GM03348 (cell line): ENCODE data around the gene CHD3.
"Not testable (repeated sequence)": the region's sequence is repeated elsewhere in the genome, so short reads cannot be mapped to it uniquely, and the experiment has no call there.

Experiments used
- DNase-seq: peaks from one replicate; pipeline ENCODE4 v3.0.0; 2012; ENCODE audit warnings: low spot score

Gene CHD3

DNA sequence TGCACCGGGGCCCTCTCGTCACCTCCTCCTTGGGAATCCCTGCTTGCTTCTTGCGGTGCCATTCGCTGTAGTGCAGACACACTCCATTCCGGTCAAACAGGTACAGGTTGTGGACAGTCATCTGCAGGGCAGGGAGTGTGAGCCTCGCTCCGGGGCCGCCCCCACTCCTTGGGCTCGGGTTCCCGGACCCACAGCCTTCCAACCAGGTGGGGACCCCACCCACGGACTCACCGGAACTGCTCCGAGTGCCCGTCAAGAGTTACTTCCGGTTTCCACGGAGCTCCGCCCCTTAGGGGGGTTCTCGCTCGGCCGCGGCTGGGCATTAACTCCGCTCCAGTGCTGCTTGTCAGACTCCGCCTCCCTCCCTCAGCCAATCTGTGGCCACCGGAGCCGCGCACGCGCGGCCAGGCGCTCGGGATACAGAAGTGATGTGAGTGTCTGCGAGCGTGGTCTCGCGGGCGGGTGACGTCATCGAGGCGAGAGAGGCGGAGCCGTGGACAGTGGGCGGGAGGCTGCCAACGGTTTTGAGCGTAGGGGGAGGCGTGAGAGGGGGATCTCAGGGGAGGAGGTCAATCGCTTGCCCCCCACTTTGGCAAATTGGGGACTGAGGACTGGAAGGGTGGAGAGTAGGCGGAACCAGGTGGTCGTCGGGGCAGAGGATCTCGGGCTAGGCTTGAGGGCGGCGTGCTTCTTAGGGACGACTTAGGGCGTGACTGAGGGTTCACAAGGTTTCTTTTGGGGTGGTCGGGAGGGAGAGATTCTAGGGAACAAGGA, 43.3 kb downstream of the CHD3 start, which contains the start of the genes CNTROB and TRAPPC1:
Gene CNTROB, plus strand, starts transcription at position 498 of the 774 bp plus-strand sequence. CDS start 874 bp downstream, outside the sequence.
Gene TRAPPC1, minus strand, starts transcription at position 238 of the 774 bp plus-strand sequence. Its CDS starts 117 bp downstream, at position 121.
- peak; percentile 100 for DNase-seq

DNA sequence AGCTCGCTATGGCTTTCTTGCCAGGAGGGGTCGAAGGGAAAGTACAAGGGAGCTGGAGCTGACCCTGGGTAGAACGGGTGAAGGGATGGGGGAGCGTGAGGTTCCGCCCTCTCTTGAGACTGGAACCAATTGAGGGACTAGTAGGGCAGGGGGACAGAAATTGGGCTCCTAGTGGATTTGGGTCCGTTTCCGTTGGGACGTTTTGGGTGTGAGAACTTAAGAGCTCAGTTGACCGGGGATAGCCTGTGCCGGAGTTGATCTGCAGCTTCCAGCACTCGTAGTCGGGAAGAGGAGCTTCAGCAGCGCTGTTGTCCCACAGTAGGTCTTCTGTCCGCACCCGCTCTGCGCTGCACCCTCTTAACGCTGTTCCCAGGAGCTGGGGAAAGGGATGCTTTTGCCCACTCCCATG, 43.9 kb downstream of the CHD3 start:
- DNase-seq, result peak; percentile 53

DNA sequence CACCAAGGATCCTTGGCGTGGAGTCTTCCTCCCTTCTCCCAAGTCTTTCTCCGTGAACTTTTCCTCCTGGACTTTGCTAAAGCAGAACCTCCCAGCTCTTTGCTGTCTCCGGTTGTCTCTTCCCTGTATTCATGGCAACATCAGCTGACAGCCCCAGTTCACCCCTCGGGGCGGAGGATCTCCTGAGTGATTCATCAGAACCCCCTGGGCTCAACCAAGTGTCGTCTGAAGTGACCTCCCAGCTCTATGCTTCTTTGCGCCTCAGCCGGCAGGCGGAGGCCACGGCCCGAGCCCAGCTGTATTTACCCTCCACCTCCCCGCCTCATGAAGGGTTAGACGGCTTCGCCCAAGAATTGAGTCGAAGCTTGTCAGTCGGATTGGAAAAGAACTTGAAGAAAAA, 44.4 kb downstream of the CHD3 start:
- peak; percentile 71 for DNase-seq

DNA sequence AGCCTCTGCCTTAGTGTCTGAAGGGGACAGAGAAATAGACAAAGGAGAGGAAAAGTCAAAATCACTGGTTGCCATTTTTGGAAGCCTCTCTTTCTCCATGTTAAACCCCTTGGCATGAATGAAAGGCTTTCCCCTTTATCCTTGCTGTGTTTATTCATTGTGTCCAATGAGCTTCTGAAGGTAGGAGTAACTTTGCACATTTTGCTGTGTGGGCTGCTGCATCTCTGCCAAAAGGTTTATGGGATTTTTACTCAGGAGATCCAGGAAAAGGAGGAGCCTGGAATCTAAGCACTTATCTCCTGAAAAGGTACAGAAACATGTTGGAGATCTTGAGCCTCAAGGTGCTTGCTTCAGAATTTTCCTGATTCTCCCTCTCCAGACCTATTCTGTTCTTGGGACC, 47.3 kb downstream of the CHD3 start:
- DNase-seq, result no peak

DNA sequence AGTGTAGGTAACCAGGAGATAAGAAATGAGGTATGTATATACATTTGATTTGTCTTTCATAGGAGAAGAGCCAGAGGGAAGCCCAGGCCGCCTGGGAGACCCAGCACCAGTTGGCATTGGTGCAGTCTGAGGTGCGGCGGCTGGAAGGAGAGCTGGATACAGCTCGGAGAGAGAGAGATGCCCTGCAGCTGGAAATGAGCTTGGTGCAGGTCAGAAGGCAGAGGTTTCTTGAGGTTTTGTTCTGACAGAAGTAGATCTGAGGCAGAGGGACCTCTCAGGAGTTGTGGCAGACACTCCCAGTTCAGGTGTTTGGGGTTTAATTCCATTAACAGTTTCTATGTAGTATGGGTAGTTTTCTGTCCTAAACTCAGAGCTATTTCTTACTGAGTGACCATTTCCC, 51.4 kb downstream of the CHD3 start:
- no peak for DNase-seq

DNA sequence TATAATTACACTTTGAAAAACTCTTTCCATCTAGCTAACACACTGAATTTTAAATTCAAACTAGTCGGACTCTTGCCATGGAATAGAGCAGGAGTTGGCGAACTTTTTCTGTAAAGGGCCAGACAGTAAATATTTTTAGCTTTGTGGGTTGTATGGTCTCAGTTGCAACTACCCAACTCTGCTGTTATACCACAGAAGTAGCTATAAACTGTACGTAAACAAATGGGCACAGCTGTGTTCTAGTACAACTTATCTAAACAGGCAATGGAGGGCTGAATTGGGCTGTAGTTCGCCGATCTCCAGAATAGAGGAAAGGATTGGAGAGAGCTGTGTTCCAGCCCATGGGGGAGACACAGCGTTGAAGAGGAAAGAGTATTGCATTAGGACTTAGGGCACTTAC, 52.2 kb downstream of the CHD3 start:
- DNase-seq, result no peak

DNA sequence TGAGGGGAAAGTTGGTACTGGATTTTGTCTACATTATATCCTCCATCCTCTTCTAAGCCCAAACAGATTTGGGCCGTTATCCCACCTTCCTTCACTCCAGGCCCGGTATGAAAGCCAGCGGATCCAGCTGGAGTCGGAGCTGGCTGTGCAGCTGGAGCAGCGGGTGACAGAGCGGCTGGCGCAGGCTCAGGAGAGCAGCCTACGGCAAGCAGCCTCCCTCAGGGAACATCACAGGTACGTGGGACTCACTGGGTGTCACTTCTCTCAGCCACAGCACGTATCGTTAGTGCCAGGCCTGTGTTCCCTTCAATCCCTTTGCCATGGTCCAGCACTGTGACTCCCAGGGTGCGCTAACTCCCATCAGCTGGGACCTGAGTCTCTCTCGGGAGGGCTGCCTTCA, 54.7 kb downstream of the CHD3 start:
- DNase-seq, result no peak

DNA sequence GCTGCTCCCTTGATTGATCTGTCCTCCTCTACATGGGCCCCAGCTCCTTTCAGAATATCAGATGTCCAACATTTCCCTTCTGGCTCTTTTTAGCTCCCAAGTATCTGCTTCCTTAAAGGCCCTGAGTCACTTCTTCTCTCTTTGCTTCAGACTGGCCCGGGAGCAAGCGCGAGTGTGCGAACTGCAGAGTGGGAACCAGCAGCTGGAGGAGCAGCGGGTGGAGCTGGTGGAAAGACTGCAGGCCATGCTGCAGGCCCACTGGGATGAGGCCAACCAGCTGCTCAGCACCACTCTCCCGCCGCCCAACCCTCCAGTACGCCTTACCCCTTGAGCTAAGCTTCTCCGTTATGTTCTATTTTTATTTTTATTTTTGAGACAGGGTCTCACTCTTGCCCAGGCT, 55.7 kb downstream of the CHD3 start:
- no peak for DNase-seq

DNA sequence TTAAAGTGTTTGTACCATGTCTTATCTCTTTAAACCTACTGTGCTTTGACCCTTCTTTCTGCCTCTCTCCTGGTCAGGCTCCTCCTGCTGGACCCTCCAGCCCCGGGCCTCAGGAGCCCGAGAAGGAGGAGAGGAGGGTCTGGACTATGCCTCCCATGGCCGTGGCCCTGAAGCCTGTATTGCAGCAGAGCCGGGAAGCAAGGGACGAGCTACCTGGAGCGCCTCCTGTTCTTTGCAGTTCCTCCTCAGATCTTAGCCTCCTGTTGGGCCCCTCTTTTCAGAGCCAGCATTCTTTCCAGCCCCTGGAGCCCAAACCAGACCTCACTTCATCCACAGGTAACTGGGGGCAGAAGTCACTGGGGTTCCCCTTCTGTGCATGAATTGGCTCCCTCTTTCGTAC, 57.1 kb downstream of the CHD3 start:
- no peak for DNase-seq

DNA sequence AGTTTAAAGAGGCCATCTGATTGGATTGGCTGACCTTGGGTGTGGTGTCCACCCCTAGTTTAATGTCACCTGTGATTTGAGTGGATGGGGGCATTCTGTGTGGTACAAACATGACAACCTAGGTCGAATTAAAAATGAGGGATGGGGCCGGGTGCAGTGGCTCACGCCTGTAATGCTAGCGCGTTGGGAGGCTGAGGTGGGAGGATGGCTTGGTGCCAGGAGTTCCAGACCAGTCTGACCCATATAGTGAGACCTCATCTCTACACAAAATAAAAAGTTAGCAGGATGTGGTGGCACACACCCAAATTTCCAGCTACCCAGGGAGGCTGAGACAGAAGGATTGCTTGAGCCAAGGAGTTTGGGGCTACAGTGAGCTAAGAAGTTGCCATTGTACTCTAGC, 57.9 kb downstream of the CHD3 start:
- no peak for DNase-seq

DNA sequence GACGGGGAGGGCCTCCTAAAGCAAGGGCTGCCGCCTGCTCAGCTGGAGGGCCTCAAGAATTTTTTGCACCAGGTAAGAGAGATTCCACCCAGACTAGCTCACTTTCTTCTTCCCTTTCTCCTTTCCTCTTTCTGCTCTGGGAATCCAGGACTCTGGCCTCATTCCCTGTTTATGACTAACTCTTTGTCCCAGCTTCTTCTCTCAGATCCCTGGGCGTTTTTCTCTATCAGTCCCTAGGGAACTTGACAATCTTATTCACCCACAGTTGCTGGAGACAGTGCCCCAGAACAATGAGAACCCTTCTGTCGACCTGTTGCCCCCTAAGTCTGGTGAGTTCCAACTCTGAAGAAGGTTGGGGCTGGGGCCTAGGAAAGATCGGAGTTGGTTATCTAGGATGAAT, 59.1 kb downstream of the CHD3 start:
- peak; percentile 30 for DNase-seq

DNA sequence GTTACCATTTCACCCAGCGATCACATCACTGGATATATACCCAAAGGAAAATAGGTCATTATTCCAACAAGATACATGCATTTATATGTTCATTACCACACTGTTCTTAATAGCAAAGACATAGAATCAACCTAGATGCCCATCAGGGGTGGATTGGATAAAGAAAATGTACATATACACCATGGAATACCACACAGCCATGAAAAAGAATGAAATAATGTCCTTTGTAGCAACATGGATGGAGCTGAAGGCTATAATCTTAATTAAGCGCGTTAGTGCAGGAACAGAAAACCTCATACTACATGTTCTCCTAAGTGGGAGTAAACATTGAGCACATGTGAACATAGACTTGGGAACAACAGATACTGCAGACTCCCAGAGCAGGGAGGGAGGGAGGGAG, 62.0 kb downstream of the CHD3 start:
- no peak for DNase-seq

DNA sequence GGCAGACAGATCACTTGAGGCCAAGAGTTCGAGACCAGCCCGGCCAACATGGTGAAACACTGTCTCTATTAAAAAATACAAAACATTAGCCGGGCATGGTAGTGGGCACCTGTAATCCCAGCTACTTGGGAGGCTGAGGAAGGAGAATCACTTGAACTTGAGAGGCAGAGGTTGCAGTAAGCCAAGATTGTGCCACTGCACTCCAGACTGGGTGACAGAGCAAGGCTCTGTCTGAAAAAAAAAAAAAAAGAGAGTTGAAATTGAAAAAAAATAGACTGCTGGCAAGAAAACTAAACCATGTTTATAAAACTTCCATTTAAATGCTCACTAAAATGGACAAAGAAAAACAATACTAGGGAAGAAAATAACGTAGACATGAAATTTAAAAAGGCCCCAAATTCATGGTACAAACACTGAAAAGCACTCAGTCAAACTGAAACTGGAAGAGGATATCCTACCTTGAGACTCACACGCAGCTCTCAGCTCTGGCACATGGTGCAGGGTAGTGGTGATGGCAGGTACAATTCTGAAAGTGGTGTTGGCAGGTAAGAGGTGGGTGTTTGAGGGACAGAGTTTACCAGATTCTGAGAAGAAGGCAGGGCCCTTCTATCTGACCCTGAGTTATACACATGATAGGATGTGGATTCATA, 62.7 kb downstream of the CHD3 start:
- no peak for DNase-seq

DNA sequence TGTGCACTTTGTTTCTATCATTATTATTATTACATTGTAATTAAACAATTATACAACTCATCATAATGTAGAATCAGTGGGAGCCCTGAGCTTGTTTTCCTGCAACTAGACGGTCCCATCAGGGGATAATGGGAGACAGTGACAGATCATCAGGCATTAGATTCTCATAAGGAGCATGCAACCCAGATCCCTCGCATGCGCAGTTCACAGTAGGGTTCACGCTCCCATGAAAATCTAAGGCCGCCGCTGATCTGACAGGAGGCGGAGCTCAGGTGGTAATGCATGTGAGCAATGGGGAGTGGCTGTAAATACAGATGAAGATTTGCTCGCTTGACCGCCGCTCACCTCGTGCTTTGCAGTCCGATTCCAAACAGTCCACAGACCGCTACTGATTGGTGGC, 64.7 kb downstream of the CHD3 start:
- DNase-seq, result not testable (repeated sequence)

DNA sequence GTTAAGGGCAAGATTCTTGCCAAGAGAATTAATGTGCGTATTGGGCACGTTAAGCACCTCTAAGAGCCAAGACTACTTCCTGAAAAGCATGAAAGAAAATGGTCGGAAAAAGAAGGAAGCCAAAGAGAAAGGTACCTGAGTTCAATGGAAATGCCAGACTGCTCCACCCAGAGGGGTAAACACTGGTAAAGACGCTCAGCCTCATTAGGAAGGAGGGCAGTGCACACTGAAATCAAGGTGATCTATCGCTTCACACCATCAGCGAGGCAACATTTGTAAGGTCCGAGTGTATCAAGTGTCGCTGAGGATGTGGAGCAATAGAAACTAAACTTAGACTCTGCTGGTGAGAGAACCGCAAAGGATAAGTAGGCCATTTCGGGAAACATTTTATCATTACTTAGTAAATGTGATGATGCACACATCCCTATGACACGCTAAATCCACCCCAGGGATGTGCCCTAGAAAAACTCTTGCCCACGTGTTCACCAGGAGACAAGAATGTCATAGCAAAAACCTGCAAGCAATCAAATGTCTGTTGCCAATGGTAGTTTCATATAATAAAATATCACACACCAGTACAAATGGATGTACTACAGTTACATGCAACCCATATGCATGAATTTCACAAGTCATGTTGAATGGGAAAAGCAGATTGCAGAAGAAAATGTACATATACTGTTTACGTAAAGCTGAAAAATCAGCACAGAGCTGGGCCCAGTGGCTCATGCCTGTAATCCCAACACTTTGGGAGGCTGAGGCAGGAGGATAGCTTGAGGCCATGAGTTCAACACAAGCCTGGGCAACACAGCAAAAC, 67.0 kb downstream of the CHD3 start:
- DNase-seq, result no peak

DNA sequence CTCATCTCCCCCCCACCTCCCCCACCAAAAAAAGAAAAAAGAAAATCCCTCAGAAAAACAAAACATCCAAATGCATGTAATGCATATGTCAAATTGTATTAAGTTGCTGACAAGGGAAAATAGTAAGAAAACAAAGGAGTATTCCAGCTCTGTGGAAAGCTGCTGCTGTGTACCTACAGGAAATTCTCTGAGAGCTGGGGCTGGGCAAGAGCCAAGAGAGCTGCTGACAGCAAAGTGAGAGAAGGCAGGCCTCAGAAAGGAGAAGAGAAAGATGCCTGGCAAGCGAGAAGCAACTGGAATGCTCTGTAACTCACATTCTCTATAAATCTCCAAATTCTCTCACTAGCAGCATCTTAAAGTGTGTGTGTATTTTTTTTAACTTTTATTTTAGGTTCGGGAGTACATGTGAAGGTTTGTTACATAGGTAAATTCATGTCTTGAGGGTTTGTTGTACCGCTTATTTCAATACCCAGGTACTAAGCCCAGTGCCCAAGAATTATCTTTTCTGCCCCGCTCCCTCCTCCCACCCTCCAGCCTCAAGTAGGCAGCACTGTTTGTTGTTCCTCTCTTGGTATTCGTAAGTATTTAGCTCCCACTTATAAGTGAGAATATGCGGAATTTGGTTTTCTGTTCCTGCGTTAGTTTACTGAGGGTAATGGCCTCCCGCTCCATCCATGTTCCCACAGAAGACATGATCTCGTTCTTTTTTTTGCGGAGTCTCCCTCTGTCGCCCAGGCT, 67.8 kb downstream of the CHD3 start:
- no peak for DNase-seq

DNA sequence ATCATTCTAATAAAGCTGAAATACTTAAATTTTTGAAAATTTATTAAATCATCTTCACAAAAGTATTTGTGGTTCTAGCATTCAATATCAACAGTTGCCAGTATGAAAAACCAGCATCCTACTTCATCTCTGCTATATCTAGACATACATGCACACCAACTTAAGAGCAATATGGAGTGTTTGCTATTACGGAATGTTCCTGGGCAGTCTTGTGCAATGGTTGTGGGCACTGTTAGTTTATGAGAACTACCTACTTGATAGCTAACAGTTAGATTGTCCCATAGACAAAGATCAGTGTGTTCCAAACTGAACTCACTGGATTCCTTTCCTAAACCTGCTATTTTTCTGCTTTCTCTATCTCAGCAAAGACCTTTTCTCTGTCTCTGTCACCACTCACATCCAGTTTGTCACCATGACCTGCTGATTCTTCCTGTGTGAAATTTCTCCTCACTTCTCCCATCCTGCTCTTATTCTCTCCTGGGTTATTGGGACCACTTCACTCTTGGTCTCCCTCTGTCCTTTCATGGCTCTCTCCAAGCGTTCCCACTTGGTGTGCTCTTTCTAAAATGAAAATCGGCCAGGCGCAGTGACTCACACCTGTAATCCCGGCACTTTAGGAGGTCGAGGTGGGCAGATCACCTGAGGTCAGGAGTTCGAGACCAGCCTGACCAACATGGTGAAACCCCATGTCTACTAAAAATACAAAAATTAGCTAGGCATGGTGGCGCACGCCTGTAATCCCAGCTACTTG, 71.1 kb downstream of the CHD3 start:
- DNase-seq, result no peak

DNA sequence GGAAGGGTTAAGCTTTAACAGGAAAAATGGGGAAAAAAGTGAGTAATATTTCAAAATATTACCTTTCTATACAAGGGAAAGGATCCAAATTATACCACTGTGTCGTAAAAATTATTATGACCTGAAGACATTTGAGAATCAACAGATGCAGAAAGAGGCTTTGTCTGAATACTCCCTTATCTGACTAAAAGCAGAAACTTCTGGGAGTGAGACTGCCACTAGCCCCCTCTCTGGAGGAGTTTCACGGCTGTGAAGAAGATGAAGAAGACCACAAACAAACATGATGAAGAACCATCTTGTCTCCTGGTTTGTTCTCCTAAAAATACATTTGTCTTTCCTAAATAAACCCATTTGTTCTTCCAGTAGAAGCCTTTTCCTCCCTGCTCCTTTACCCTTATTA, 72.8 kb downstream of the CHD3 start:
- no peak for DNase-seq
